Erythroblast (primary cell): ENCODE results near the gene IQCB1.

Experiments used
- GATA1 ChIP-seq: IDR thresholded peaks from 2 replicates; pipeline ENCODE4 v1.6.1; 2011; ENCODE audit warnings: low read depth, mild to moderate bottlenecking, control low read depth, low read length, moderate library complexity
- POLR2A ChIP-seq: IDR thresholded peaks from 2 replicates; pipeline ENCODE4 v1.6.1; 2011; ENCODE audit warnings: mild to moderate bottlenecking, low read length

DNA sequence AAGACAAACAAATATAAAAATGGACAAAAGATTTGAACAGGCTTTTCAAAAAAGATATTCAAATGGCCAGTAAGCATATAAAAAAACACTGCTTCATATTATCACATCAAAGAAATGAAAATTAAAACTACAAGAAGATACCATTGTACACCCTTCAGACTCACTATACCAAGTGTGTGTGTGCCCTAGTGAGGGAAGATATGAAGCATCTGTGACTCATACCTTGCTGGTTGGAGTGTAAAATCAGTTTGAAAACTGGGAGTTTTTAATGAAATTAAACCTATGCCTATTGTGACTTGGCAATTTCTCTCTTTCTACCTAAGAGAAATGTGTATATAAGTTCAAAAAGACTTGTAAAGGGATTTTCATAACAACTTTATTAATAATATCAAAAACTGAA, 35.9 kb upstream of the IQCB1 start:
- TF ChIP-seq POLR2A (no peak), GATA1 (no peak)
